GM21576 (cell line): ENCODE measurements around the gene ZNF57.
A peak's percentile ranks its signal among the peaks of the same experiment; 100 is the strongest.
"Not testable (repeated sequence)": the region's sequence is repeated elsewhere in the genome, so short reads cannot be mapped to it uniquely, and the experiment has no call there.

Experiments
- ATAC-seq: cut with Tn5 transposase; IDR thresholded peaks from one replicate; pipeline ENCODE4 v1.9.1; 2021; ENCODE audit warnings: mild to moderate bottlenecking, moderate library complexity; ENCODE audit not compliant: unreplicated experiment

Gene ZNF57

GRCh38 chr19:2900296-2901252, at the start of gene ZNF57:
ZNF57 (plus strand) TSS chr19:2900928; CDS start chr19:2901046, 118 bp downstream.
- ATAC-seq = peak; percentile 95

GRCh38 chr19:2852598-2852997, 48.1 kb upstream of the ZNF57 start:
- no peak for ATAC-seq

- ATAC-seq = no peak
Observed at GRCh38 chr19:2853015-2853606, 47.6 kb upstream of the ZNF57 start.

- ATAC-seq = no peak
Observed at GRCh38 chr19:2854849-2855248, 45.9 kb upstream of the ZNF57 start.

- no peak for ATAC-seq
Observed at GRCh38 chr19:2856457-2857050, 44.2 kb upstream of the ZNF57 start.

GRCh38 chr19:2858864-2859263, 41.9 kb upstream of the ZNF57 start:
- no peak for ATAC-seq

GRCh38 chr19:2863816-2864215, 36.9 kb upstream of the ZNF57 start:
- ATAC-seq = no peak

- ATAC-seq = no peak
Observed at GRCh38 chr19:2865334-2866100, 35.2 kb upstream of the ZNF57 start.

GRCh38 chr19:2866495-2867024, 34.2 kb upstream of the ZNF57 start:
- ATAC-seq = no peak

GRCh38 chr19:2867025-2867991, 33.4 kb upstream of the ZNF57 start, which contains the start of gene ZNF556:
ZNF556 (plus strand) TSS chr19:2867335; CDS start chr19:2867422, 87 bp downstream.
- no peak for ATAC-seq

GRCh38 chr19:2869618-2870017, 31.1 kb upstream of the ZNF57 start:
- ATAC-seq = no peak

GRCh38 chr19:2872175-2872574, 28.6 kb upstream of the ZNF57 start:
- ATAC-seq = not testable (repeated sequence)

GRCh38 chr19:2877398-2878331, 23.1 kb upstream of the ZNF57 start:
- ATAC-seq = no peak

GRCh38 chr19:2883686-2884439, 16.9 kb upstream of the ZNF57 start:
- ATAC-seq = no peak

GRCh38 chr19:2885736-2886135, 15.0 kb upstream of the ZNF57 start:
- no peak for ATAC-seq

- no peak for ATAC-seq
Observed at GRCh38 chr19:2887391-2887914, 13.3 kb upstream of the ZNF57 start.

- no peak for ATAC-seq
Observed at GRCh38 chr19:2888731-2889224, 11.9 kb upstream of the ZNF57 start.
